GM19023 (cell line): ENCODE measurements around the gene CHRNB2.

Source experiments
- ATAC-seq: cut with Tn5 transposase; IDR thresholded peaks from one replicate; pipeline ENCODE4 v1.9.1; 2021; ENCODE audit warnings: mild to moderate bottlenecking, moderate library complexity; ENCODE audit not compliant: unreplicated experiment

The CHRNB2 gene

DNA sequence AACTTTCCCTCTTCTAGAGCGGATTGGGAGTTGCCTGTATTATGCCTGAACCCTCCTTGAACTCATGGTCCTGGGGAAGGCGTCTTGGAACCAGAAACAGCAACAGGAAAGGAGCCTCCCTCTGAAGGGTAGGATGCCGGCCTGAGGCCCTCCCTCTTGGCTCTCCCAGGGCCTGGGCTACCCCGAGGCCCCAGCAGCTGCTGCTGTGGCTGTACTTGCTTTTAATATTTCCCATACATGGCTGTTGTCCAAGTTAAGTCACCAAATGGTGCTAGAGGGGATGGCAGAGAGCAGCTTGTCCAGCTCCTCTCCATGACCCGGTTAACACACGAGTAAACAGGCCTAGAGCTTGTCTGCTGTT, 10.5 kb downstream of the CHRNB2 start:
- ATAC-seq, result no peak

DNA sequence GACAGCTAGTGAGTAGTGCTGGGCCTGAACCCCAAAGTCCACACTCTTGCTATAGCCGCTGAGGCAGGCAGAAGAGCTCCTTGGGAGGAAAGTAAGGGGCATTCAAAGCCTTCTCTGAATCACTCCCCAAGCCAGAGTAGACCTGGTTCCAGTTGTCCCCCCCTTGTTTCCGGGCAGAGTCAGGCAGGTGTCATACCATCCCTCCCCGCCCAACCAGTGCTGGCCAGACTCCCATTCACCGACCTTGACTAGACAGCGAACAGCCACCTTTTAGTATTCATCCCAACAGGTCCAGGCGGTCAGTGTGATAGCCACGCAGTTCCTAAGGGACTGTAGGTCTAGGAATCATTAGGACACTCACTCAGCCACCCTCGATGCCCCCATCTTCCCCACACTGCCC, 11.8 kb downstream of the CHRNB2 start:
- no peak for ATAC-seq

DNA sequence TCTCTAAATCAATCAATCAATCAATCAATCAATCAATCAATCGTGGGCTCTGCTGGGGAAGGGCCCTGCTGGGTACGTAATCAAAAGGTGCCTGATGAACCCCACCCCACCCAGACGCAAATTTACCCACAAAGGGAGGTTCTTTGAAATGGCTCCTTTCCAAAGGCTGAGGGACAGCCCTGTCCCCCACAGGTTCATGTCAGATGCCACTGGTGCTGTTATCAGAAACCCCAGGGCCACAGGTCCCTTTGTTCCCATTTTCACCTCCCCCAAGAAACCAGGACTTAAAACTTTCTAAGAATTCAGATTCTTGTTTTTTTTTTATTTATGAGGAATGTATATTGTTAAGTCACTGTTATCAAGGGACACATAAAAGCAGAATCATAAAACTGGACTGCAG, 14.2 kb downstream of the CHRNB2 start:
- no peak for ATAC-seq

DNA sequence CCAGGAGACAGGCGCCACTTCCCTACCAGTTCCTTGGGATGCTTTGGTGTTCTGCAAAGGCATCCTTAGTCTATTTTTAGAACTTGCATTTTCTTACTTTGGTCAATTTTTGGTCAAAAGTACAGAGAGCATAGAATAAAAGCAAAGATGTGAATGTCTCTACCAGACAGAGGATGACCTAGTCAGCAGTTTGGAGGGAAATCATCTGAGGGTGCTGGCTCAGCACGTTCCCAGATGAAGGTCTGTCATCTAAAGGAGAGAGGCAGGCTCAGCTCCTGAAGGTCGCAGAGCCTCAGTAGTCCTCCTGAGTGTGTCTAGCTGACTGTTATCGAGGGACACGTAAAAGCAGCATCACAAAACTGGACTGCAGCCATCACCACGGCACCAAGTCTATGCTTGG, 15.3 kb downstream of the CHRNB2 start:
- no peak for ATAC-seq

DNA sequence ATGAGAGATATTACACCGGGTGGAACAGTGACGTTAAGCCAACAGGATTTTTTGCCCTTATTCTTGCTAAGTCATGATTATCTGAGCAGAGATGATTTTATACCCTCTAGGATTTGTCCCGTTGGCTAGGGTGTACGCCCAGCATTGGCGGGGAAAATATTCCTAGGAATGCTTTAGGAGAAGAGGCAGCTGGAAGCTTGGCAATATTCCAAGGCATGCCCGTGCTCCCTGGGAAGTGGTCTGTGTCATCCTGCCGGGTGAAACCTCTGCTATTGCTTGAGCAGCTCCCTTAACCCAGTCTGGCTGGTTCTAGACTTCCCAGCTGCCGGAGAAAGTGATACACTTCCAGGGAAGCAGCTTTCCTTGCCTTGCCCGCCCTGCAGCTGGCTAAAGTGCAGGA, 16.2 kb downstream of the CHRNB2 start:
- no peak for ATAC-seq

DNA sequence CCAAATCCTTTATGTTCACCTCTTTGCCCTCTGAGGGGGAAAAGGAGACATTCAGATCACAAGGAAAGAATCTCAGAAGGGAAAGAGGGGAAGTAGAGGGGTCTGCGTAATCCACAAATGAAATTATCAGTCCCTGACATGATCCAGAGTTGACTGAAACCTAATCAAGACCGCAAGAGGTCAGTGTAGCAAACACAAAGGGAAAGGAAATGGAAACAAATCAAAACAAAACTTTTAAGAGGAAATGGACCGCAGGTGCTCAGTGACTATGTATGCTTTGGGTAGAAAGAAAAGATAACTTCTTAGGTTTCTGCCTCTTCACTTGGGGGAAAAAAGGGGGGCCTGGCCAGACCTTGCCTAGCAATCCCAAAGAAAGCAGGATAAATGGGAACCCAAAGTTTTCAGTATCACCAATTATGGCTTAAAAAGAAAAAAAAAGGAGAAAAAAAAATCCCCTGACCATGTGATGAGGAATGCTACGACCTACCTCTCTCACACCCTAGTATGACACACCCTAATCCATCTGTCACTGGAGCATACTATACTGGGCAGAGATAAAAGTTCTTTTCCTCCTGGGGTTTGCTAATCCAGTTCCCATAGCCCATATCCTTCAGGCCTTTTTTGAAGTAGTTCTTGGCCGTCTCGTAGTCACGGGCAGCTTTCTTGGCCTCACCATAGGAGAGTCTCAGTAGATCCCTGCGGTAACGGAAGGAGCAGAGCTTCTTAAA, 16.9 kb downstream of the CHRNB2 start:
- ATAC-seq, result no peak

DNA sequence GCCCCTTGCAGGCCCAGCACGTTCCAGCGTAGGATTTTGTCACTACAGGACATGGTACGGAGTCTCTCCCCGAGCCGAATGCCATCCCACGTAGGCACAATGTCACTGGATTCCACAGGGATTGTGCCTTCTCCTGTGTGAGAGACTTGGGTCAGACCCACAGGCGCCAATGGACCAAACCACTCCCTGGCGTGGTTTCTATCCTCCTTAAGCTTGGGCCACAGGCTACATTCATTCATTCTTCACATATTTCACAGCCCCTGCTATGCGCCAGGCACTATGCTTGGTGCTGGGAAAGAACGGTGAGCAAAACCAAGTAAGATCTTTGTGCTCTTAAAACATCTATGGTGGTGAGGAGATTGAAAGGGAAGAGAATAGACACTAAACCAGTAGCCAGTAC, 18.7 kb downstream of the CHRNB2 start:
- ATAC-seq, result no peak

DNA sequence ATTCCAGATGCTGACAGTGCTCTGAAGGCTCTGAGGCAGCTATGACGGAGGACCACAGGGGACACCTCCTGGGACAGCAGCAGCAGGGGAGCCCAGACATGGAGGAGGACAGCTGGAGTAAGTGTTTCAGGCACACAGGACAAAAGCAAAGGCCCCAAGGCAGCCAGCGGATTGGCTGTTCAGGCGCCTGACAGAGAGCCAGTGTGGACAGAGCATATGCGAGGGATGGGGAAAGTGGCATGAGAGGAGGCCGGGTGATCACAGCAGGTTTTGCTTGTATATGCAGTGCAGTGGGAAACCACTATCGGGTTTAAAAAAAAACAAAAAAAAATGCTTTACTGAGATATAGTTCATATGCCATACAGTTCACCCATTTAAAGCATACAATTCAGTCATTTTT, 19.1 kb downstream of the CHRNB2 start:
- no peak for ATAC-seq

DNA sequence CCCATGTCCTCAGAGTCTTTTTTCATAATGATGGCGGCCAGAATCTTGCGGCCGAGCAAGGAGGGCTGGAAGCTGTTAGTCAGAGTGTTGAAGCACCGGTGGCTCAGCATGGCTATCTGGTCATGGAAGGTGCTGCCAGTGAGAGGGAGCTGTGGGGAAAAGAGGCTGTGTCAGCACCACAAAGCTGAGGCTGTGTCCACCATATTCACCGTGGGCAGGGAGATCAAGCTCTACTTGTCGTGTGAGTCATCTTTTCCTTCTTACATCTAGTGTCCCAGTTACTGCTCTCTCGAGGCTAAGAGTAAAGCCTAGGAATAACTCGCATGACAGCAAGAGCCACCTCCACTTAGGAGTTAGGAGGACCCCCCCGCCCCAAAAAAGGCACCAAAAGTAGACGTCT, 22.2 kb downstream of the CHRNB2 start:
- ATAC-seq, result no peak

DNA sequence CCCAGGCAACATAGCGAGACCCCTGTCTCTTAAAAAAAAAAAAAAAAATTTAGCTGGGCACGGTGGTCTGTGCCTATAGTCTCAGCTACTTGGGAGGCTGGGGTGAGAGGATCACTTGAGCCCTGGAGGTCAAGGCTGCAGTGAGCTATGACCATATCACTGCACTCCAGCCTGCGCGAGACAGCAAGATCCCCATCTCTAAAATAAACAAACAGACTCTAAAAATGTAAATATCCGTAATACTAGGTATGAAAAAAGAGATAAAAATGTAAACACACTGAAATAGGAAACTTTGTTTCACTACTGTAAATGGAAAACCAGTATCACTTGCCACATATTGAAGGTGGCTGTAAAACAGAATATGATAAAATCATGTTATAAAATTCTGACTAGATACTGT, 23.2 kb downstream of the CHRNB2 start:
- ATAC-seq, result no peak

DNA sequence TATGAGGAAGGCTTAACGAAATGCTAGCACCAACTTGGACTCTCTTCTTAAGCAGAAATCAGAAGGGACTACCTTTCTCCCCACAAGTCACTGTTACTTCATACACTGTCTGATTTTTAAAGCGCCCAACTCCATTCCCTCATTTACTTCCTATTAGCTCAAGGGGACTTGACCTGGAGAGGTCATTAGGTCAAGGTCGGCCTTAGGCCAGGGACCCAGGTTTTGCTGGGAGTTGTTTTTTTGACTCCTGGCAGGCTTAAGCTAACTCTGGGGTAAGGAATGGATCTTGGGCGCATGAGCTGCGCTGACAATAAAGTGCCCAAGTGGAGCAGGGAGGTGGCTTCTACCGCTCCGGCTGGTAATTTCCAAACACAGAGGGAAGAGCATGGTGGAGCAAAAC, 23.6 kb downstream of the CHRNB2 start:
- no peak for ATAC-seq

DNA sequence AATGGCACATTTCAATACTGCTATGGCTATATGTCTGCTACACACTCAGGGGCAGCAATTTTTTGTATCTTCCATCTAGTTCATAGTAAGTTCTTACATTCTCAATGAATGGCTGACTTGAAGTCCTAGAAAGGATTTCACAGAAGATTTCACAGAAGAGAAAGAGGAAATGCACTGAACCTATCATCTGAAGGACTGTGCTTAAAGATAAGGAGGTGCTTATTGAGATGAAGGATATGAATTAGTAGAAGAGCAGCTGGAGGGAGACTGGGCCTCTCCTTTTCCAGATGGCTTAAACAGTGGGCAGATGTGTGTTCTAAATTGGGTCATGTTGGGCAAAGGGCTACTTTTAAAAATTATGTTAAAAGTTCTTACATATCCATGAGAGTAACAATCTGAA, 25.8 kb downstream of the CHRNB2 start:
- no peak for ATAC-seq

DNA sequence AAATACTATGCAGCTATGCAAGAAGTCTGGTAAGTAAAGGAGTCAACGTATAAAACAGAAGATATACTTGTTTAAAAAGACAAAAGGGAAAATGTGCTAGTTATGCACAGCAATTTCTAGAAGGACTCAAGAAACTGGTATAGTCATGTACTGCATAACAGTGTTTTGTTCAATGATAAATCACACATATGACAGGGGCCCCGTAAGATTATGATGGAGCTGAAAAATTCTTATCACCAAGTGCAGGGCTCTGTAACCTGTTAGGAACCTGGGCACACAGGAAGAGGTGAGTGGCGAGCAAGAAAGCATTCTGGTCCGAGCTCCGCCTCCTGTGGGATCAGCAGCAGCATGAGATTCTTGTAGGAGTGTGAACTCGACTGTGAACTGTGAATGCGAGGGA, 27.2 kb downstream of the CHRNB2 start:
- no peak for ATAC-seq

DNA sequence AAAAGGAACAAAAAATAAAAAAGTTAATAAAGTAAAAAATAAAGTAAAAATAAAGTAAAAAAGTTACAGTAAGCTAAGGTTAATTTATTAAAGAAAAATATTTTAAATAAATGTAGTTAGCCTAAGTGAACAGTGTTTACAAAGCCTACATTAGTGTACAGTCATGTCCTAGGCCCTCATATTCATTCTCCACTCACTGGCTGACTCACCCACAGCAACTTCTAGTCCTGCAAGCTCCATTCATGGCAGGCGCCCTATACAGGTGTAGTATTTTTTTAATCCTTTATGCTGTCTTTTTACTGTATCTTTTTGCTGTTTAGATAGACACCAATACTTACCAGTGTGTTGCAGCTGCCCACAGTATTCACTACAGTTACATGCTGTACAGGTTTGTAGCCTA, 28.0 kb downstream of the CHRNB2 start:
- ATAC-seq, result no peak

DNA sequence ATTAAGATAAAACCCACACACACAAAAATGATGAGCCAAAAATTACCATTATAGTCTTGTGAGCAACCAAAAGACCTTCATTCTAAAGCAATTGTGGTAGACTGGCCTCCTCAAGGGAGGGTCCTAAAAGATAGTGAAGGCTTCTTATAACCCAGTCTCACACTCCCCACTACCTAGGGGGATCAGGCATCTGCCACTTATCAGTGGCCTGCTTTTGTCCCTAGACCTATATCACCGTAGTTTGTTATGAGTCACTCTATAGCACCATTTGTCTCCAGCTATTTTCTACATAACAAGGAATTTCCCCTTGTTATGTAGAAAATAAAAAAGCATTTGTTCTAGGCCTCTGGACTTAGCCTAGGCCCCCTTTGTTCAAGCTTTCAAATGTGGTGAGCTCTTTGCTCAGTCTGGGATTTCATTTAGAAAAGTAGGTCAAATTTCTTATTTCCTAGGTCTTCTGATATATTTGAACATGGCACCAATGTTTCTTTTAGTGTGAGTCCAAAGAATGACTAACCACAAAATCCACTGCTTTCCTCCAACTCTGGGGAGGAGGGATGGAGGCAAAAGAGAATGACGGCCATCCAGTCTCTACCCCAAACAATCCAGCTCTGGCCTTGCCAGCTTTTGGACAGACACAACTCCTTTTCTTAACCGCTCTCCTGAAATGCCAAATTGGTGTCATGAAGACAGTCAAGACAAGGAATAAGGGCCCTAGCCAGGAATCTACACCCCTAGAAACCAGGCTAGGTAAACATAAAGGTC, 31.5 kb downstream of the CHRNB2 start:
- ATAC-seq, result no peak

DNA sequence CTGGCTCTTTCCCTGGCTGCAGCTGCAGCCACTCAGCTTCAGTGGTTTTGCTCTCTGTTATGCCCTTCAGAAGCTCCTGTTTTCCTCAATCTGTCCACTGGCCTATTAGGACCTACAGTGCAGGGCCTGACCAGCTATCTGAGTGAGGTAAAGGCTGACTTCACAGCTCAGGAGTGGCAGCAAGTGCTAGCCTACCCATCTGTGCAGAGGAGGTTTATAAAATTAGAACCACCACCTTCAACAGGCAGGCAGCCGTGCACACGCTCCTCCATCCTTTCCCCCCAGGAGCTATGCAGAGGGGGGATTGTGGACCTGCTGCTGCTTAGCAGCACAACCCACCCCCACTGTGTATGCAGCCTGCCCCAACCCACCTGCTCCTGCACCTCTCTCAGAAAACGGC, 32.1 kb downstream of the CHRNB2 start:
- no peak for ATAC-seq

DNA sequence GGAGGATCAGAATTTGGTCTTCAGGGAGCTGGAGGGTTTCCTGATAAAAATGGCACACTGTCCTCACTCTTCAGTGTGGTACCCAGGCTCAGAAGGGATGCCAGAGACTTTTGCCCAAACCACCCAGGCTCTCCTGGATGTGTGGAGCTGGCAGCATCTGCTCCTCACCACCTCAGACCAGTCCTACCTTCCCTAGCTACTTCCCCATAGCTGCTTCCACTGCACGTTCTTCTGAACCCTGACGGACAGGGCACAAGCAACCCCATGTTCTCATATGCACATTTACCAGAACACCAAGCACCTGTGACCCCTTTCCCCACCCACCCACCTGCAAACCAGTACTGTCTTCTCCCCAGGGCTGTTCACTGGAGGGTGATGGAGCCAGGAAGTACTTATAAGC, 35.7 kb downstream of the CHRNB2 start:
- no peak for ATAC-seq

DNA sequence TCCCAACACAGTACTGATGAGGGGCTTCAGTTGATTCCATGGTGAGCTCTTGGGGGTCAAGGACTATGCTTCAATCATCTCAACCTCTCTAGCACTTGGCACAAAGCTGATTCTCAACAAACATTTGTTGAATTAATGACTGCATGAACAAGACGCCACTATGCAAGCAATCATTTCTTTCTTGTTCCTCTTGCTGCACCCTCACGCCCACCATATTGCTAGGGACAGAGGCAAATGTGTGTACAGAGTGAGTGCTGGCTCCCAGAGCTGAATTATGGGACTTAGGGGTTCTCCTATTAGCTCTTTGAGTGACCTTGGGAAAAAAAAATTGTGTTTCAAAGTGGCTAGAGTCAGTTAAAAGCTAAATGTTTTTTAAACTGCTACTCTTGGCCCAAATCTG, 38.0 kb downstream of the CHRNB2 start:
- no peak for ATAC-seq

DNA sequence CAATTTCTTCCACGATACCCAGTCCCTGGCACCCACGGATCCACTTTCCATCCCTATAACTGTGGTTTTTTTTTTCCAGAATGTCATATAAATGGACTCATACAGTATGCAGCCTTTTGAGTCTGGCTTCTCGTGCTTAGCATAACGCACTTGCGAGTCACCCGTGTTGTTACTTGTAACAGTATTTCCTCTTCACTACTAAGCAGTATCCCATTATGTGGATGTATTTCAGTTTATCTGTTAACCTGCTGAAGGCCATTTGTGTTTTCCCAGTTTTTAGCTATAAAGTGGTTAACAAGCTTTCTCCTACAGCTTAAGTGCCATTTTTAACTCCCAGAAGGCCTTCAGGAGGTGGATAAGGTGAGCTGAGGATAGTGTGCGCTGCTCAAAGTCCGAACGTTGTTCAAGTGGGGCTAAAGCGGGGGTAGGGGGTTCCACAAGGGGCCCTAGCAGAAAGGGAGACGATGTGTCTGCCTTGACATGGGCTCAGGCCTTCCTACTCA, 39.6 kb downstream of the CHRNB2 start:
- ATAC-seq, result no peak

DNA sequence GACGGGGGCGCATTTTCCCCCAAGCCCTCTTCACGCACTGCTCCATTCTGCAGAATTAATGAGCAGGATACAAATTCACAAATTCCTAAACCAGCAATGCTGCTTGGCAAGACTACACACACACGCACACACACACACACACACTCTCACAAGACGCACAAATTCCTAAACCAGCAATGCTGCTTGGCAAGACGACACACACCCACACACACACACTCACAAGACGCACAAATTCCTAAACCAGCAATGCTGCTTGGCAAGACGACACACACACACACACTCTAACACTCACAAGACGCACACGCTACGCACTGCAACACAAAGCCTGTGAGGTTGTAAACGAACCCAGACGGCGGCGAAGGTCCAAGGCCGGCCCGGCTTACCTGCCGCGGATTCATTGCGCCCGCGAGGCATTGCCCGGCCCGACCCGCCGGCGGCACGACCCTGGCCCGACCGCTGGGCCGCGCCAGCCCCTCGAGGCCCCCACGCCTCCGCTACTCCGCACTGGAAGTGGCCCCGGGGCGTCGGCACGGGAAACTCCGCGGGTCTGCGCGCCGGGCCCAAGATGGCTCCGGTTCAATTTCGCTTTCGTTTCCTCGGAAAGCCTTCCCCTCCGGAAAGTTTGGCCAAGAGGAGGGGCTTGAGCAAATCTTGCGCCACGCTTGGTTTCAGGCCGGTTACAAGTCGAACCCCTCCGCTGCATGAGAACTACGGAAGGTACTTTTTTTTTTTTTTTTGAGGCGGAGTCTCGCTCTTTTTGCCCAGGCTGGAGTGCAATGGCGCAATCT, 40.2 kb downstream of the CHRNB2 start, which contains the start of gene ADAR:
Gene ADAR, minus strand, starts transcription at position 578 of the 788 bp plus-strand sequence. Its CDS starts 180 bp downstream, at position 398.
- peak; percentile 61 for ATAC-seq

DNA sequence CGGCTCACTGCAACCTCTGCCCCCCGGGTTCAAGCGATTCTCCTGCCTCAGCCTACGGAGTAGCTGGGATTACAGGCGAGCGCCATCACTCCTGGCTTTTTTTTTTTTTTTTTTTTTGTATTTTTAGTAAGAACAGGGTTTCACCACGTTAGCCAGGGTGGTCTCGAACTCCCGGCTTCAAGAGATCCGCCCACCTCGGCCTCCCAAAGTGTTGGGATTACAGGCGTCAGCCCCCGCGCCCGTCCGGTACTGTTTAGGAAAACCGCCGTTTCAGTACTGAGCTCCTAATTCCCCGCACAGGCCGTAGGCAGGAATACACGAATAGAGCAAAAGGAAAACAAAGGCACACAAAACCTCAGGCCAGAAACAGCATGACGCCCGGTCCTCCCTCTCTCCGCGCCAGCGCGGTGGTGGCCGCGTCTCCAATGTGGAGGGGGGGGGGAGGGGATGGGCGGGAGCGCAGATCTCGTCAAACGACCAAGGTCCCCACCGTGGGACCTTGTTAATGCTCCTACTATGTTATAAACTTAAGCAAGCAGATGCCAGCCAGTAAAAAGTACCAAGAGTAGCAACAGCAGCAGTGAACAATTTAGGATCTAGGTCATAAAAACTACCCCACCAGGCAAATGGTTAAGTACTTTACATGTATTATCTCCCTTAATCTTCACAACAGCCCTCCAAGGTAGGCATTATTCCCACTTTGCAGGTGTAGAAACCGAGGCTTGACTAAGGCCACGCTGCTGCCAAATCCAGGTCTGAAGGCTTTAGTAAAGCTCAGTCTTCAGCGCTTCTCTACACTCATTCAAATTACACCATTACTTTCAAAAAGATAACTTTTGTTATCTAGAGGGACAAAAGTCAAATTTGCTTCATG, 41.1 kb downstream of the CHRNB2 start:
- no peak for ATAC-seq
